Skin of body (tissue), 2 donors: ENCODE results near the gene TMC6. TPM values are rescaled to one million over a fixed set of nuclear protein-coding genes. Genes with fewer than 3 reads are reported as not detected.

ENCODE experiments used
- DNase-seq: peaks from one replicate; lab custom pipeline; 2025; lab: John Stamatoyannopoulos, UW
- total RNA-seq: library from RNA; depleted of rRNA; stranded (reverse); fragments of >200 nt; gene quantifications from one replicate; pipeline ENCODE4 v1.2.3, GENCODE V29; 2014

Gene TMC6
- total RNA-seq, 1 donor from 2014 or later, result 14.2 TPM

DNA sequence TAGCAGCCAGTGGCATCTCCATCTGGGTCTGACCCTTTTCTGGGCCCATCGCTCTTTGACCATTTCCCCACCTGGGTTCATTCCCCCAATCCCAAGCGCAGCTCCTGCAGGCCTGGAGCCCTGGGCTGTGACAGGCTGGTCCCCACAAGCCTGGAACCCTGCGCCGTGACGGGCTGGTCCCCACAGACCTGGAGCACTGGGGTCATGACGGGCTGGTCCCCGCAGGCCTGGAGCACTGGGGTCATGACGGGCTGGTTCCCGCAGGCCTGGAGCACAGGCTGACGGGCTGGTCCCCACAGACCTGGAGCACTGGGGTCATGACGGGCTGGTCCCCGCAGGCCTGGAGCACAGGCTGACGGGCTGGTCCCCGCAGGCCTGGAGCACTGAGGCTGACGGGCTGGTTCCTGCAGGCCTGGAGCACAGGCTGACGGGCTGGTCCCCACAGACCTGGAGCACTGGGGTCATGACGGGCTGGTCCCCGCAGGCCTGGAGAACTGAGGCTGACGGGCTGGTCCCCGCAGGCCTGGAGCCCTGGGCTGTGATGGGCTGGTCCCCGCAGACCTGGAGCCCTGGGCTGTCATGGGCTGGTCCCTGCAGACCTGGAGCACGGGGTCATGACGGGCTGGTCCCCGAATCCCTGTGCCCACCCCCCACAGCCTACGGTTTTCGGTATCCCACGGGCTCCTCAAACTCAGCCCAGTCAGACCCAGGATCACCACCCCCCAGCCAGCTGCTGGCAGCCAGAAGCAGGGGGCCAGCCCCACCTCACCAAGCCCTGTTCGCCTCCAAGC, 16.6 kb downstream of the TMC6 start:
- no peak for DNase-seq

DNA sequence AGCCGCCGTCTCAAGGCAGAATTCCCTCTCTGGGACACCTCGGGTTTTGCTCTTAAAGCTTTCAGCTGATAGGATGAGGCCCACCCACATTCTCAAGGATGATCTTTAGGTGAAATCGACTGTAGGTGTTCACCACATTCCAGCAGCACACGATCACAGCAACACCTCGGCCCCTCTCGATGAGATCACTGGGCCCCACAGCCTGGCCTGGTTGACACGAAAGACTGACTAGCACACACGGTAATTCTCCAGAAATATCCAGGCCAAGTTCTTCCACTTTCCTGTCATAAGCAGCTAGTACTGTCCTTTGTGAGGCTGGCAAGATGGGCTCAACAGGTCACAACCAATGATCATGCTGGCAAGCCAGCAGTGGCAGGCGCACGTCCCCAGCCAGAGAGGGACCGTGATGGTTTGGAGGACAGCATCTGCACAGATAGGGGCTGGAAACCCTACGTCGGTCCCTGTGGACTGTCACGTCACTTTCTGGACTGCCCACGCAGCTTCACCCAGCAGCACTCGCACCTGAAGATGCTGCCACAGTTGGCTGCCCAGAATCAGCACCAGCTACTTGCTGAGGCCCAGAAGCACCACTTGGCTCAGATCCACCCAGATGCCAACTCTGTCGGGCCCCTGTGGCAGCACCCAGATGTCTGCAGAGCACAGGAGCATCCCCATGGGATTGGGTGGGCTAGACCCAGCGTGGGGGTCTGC, 17.4 kb downstream of the TMC6 start:
- DNase-seq, result no peak

DNA sequence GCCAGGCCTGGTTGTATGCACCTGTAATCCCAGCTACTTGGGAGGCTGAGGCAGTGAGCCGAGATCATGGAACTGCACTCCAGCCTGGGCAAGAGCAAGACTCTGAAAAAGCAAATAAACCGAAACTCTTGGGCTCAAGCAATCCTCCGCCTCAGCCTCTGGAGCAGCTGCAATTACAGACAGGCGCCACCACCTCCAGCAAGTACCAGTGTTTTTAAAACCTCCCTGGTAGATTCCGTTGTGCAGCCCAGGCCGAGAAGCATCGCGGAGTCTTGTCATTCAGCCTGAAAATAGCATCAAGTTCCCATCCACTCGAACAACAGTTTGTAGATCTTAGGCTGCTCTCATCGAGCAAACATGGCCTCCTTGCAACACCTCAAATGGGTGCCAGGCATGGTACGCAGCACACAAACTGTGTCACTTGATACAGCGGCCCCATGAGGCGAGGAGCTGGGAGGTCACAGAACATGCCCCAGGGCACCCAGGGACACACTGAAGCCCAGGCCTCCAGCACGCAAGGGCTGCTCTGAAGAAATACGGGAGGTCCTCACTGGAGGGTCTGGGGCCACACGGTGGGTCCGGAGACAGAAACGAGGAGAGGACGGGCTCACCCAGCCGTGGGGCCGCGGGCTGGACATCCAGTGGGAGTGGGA, 18.1 kb downstream of the TMC6 start:
- DNase-seq, result no peak

DNA sequence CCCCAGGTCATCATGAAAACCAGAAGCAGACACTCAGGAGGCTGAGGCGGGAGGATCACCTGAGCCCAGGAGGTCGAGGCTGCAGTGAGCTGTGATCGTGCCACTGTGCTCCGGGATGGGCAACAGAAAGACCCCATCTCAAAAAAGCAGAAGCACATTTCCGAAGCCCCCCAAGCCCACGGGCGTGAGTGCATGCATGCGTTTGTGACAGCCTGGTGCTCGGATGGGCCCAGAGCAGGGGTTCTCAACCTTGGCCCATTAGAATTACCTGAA, 19.1 kb downstream of the TMC6 start:
- DNase-seq, result no peak

DNA sequence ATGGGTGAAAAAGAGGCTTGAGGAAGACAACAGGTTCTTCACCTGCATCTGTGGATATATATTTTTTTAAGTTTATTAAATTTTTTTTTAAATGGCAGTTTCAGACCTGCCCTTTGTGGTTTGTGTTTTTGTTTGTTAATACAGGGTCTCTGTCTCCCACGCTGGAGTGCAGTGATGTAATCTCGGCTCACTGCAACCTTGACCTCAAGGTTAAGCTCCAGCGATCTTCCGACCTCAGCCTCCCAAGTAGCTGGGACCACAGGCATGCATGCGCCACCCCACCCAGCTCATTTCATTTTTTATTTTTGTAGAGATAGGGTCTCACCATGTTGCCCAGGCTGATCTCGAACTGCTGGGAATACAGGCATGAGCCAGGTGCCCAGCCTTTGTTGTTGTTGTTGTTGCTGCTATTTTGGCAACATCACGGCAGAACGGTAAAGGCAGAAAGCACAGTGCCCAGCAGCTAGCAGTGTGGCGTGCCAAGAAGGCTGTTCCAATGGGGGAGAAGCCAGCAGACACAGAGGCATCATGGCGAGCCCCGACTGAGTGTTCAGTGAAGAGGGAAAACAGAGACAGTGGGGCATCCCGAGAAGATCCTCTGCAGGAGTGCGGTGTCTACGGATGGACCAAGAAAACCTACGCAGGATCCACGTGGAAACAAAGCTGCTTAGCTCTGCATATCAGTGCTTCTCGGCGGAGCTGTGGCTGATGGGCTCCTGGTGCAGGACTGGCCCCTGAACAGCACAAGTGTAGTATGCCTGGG, 19.6 kb downstream of the TMC6 start:
- DNase-seq, result no peak

DNA sequence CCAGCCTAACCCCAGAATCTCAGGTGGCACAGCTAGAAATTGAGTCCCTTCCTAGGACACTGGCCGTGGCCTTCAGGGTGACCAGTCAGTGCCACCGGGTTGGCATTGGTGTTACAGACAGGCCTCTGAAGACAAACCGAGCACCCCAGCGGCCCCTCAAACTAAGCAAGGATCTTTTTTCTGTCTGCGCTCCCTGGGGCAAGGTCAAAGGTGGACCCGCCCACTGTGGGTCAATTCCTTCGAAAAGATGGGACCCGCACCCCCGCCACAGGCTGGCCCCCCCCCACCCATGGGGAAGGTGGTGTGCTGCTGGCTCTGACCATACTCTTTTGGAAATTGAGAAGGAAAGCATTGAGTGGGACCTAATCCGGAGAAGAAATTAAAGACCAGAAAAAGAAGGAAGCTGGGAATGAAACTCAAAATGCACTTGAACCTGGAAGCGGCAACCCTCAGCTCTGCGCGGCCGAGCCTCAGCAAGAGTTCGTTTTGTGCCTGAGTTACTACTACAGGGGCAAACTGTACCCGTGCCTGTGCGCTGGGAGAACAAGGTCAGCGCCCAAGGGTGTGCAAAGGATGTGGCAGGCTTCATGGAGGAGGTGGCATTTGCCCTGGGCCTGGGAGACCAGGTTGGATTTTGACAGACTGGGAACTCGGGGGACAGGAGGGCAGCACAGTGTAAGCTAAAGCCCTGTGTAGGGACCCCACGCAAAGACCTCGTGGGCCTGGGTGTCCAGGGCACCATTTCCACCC, 20.4 kb downstream of the TMC6 start:
- no peak for DNase-seq

DNA sequence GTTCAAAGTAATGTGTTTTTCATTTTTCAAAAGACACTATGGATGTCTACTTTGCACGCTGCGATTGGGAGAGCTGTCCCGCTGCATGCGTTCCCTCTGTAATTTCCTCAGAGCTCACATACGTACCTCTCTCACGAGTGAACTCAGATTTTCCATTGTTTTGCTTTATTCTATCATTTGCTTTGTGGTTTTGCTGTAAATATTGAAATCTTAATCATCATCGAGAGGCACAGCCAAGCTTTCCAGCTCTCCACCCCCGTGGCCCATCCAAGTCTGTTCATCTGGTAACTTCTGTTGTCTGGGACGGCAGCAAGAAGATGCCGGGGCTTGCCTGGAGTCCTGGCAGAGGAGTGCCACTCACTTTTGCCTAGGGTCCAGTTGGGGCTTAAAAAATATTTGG, 21.1 kb downstream of the TMC6 start:
- peak; percentile 24 for DNase-seq

DNA sequence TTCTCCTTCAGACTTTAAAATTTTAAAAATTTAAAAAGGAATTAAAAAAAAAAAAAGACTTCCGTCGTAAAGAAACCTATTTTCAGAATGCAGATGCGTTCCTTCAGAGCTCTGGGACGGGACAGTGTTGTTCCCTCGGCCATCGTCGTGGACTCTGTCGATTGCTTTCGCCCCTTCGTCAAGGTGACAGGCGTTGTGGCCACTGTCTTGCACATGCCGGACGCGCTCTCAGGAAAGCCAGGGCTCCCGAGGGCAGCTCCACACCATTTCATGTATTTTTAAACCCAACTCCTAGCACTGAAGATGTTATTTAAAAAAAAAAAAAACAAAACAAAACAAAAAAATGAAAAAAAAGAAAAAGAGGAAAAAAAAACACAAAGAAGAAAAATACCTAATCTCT, 22.3 kb downstream of the TMC6 start:
- no peak for DNase-seq

DNA sequence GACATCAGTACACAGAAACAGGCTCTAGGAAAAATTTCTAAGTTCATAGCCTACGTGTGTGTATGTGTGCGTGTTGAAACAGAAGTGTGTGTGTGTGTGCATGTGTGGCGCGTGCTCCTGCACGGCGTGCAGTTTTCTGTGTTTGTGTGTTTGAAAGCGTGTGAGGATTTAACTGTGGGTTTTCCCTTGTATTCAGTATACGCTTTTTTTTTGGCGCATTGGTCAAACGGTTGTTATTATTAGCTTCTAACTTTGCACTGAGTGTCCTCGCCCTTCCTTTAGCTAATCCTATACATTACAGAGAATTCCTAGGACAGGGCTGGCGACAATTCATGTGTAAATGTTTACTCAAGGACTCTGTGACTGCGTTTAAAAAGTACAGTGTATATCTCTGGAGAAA, 23.0 kb downstream of the TMC6 start:
- DNase-seq, result no peak

DNA sequence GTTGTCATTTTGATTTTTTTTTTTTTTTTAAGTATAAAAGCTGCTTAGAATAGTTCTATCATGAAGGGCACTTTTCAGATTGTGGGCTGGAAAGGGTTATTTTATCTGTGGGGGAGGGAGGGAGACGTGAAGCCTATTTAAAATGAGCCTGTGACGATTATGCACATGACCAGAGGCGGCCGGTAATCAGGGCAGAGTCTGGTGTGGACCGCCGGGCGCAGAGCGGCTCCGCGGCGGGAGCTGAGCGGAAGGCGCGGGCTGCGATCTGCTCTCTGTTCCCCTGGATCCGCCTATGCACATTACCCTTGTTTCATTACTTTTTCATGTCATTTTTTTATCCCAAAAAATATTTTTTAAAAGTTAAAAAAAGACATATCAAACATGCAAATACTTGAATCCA, 23.5 kb downstream of the TMC6 start:
- no peak for DNase-seq

DNA sequence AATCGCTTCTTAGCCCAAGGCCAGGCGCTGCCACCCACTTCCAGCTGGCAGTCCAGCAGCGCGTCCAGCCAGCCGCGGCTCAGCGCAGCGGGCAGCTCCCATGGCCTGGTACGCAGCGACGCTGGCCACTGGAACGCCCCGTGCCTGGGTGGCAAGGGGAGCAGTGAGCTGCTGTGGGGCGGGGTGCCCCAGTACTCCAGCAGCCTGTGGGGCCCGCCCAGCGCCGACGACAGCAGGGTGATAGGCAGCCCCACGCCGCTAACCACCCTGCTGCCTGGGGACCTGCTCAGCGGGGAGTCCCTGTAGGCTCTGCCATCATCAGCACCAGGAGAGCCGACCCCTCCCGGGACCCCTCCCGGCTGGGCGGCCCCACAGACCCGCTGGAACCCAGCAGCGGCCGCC, 24.0 kb downstream of the TMC6 start:
- DNase-seq, result no peak

DNA sequence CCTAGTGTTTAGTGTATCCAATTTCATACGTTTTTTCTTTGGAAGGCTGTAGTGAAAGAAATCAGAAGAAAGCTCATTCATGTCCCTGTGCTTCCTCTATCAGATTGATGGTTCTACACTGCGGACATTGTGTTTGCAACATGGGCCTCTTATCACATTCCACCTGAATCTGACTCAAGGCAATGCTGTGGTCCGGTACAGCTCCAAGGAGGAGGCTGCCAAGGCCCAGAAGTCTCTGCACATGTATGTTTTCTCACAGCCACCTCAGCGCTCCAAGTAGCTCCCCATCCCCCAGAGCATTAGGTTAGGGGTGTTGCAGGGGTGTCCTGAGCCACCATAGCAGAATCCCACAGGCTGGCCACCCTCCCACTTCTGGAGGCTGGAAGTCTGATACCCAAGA, 25.2 kb downstream of the TMC6 start:
- DNase-seq, result no peak

DNA sequence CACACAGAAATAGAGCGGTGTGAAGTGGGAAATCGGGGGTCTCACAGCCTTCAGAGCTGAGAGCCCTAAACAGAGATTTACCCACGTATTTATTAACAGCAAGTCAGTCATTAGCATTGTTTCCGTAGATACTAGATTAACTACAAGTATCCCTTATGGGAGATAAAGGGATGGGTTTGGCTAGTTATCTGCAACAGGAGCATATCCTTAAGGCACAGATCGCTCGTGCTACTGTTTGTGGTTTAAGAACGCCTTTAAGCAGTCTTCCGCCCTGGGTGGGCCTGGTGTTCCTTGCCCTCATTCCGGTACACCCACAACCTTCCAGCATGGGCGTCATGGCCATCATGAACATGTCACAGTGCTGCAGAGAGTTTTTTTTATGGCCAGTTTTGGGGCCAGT, 27.0 kb downstream of the TMC6 start:
- DNase-seq, result no peak

DNA sequence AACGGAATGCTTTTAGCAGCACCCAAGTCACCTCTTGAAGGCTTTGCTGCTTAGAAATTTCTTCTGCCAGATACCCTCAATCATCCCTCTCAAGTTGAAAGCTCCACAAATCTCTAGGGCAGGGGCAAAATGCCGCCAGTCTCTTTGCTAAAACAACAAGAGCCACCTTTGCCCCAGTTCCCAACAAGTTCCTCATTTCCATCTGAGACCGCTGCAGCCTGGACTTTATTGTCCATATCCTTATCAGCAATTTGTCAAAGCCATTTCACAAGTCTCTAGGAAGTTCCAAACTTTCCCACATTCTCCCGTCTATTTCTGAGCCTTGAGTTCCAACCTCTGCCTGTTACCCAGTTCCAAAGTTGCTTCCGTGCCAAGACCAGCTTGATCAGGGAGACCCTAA, 27.4 kb downstream of the TMC6 start:
- DNase-seq, result no peak

DNA sequence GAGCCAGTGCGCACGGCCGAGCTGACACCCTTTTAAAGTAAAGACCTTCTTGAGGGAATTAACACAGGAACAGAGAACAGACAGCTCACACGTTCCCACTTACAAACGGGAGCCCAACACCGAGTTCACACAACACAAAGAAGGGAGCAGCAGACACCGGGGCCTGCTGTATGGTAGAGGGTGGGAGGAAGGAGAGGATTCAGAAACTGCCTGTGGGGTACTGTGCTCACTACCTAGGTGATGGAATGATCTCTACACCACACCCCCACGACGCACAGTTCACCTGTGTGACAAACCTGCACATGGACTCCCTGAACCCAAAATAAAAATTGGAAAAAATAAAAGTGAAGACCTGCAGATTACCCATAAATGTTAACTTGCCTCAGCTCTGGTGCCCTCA, 32.5 kb downstream of the TMC6 start:
- DNase-seq, result no peak

DNA sequence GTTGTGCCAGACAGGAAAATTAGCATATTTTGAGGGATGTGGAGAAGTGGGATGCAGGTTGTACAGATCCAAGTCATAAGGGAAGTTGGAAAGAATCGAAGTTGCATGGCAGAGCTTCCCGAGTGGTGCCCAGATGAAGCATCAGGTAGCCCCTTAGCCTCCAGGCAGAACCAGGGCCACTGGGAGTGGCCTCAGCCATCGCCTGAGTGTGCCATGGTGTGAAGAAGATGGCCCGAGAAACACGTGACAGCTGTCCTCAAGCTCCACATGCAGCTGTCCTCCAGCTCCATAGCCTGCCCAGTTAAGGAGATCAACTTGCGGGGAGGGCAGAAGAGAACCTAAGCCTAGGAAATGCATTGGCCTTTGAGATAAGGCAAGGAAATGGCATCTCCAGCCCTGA, 33.5 kb downstream of the TMC6 start:
- DNase-seq, result no peak

DNA sequence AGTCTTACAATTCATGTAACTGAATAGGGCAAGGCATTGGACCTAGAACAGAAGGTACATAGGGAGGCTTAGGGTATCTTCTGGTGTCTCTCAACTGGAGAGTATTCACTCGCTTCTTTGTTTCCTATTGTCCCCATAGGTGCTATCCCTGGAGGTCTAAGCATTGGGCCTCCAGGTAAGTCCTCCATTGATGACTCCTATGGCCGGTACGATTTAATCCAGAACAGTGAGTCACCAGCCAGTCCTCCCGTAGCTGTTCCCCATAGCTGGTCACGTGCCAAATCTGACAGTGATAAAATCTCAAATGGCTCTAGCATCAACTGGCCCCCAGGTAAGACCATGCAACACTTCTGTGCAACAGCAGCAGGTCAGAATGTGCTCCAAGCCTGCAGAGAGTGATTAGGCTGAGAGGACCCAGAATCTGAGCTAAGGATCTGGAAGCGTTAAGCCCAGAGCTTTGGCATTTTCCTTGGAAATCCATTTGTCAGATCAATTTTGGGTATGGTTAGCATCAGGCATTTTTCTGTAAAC, 35.7 kb downstream of the TMC6 start:
- DNase-seq, result no peak

DNA sequence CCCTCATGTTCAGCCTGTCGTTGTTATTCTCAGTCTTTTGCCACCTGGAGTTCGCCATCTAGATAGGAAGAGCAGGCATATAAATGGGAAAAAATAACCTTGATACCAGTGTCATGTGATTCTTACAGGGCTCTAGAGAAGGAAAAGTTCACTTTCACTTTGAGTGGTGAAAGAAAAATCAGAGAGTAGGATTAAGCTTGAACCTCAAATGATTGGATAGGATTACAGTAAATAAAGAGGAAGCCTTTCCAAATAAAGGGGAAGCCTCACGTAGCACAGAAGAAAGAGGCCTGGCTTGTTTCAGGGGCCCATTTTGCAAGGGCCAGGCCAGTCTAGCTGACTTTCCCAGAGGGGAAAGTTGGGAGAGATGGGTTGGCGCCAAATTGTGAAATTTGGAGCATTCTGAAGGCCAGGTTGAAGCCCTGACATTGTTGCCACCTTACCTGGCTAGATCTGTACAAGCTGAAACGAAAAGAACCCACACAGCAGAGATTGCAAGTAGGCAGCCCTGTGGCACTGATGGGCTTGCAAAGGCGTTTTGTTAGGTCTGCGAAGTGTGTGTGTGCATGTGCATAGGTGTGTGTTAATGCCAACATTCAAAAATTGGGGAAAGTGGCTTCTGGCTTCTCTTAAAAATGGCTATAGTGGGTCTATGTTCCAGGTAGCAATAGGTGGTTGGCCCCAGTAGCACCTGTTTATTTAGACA, 38.8 kb downstream of the TMC6 start:
- DNase-seq, result no peak

DNA sequence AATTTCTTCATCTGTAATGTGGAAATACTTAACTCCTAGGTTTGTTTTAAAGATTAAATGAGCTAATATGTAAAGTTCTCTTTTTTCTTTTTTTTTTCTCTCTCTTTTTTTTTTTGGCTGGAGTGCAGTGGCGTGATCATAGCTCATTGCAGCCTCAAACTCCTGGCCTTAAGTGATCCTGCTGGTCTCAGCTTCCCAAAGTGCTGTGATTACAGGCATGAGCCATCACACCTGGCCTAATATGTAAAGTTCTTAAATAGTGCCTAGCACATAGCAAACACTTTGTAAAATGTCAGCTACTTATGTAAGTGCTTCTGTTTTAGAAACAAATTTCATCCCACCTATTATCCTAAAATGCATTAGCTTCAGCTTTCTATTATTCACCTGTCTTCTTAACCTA, 40.0 kb downstream of the TMC6 start:
- no peak for DNase-seq

DNA sequence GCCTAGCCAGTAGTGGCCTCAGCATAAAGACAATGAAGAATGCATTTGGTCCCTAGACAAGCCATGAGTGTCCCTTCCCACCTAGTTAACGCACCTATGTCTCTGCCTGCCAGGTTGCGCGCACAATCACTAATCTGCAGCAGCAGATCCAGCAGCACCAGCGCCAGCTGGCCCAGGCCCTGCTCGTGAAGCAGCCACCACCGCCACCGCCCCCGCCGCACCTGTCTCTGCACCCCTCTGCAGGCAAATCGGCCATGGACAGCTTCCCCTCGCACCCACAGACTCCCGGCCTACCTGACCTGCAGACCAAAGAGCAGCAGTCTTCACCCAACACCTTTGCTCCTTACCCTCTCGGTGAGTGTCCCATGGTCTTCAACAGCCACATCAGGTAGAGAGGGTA, 41.8 kb downstream of the TMC6 start:
- no peak for DNase-seq

DNA sequence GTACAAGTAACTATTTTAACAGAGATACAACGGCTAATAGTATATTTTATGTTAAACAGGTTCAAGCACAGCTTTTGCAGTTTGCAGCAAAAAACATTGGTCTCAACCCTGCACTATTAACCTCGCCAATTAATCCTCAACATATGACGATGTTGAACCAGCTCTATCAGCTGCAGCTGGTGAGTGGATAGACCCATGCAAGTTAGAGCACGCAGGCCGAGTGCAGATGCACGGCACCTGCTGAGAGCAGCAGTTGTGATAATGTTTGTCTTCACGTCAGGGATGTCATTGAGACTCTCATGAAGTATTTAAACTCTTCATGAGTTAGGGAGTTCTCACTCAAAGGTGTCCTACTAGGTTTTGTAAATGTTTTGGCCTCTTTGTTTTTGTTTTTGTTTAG, 45.6 kb downstream of the TMC6 start:
- no peak for DNase-seq
